BJ (cell line): ENCODE data around the gene PRDM16. TPM values are rescaled to one million over a fixed set of nuclear protein-coding genes. Genes with fewer than 3 reads are reported as not detected.

Source experiments
- CTCF ChIA-PET: fragments of 350-600 bp; formaldehyde crosslinking; extraction: SDS; loops from one replicate; lab custom pipeline; 2021; ENCODE audit warnings: antibody characterized with exemption, inconsistent platforms; lab: Yijun Ruan, JAX
- POLR2A ChIA-PET: fragments of 300-600 bp; sonication (Branson Sonifier 250); formaldehyde crosslinking; extraction: SDS; loops from one replicate; lab custom pipeline; 2021; ENCODE audit warnings: antibody characterized with exemption; lab: Charles Lee
- DNase-seq: peaks from one replicate; pipeline ENCODE4 v3.0.0-alpha.2; 2011; ENCODE audit warnings: low read depth
- H3K27me3 ChIP-seq: 2 replicates; pipeline ENCODE4 v1.6.0; 2011; ENCODE audit warnings: low read length; ENCODE audit not compliant: control insufficient read depth, insufficient read depth
- H3K36me3 ChIP-seq: 2 replicates; pipeline ENCODE4 v1.5.1; 2011; ENCODE audit warnings: low read length; ENCODE audit not compliant: control insufficient read depth, insufficient read depth
- H3K4me3 ChIP-seq: 2 replicates; pipeline ENCODE4 v1.5.1; 2011; ENCODE audit warnings: low read depth, mild to moderate bottlenecking, control low read depth, low read length
- CTCF ChIP-seq: IDR thresholded peaks from 2 replicates; pipeline ENCODE4 v1.5.1; 2011; ENCODE audit warnings: low read depth, mild to moderate bottlenecking, control low read depth, inconsistent platforms, low read length, moderate library complexity; ENCODE audit not compliant: insufficient read depth
- polyA plus RNA-seq: library from polyadenylated mRNA; depleted of rRNA; stranded (reverse); fragments of >200 nt; gene quantifications from 2 replicates; pipeline ENCODE4 v1.2.3, GENCODE V29; 2011

Gene PRDM16
- polyA plus RNA-seq, 1 experiment, result 0.02 TPM

GRCh38 chr1:3186526-3186921 is 117.5 kb downstream of the PRDM16 start:
- H3K4me3 ChIP-seq, result no peak overlapping the region
- ChIA-PET CTCF (no interaction called here), POLR2A (no interaction called here)
- H3K36me3 ChIP-seq, result no peaks in the 10 kb centered on the region
- H3K27me3 ChIP-seq, result no peaks in the 10 kb centered on the region
- no peak for DNase-seq
- no peak for TF ChIP-seq CTCF

- ChIA-PET CTCF (no interaction called here), POLR2A (no interaction called here)
- Histone ChIP-seq H3K4me3 (no peak overlapping the region), H3K36me3 (no peaks in the 10 kb centered on the region), H3K27me3 (no peaks in the 10 kb centered on the region)
- no peak for DNase-seq
- no peak for TF ChIP-seq CTCF
These were observed 118.6 kb downstream of the PRDM16 start for GRCh38 chr1:3187415-3188149.

GRCh38 chr1:3188150-3188971 is 119.4 kb downstream of the PRDM16 start:
- Histone ChIP-seq H3K36me3 (no peaks in the 10 kb centered on the region), H3K4me3 (no peak overlapping the region), H3K27me3 (no peaks in the 10 kb centered on the region)
- DNase-seq, result no peak
- ChIA-PET POLR2A (no interaction called here), CTCF (no interaction called here)
- no peak for TF ChIP-seq CTCF

- H3K4me3 ChIP-seq, result no peak overlapping the region
- H3K27me3 ChIP-seq, result no peaks in the 10 kb centered on the region
- ChIA-PET CTCF (no interaction called here), POLR2A (no interaction called here)
- no peak for DNase-seq
- TF ChIP-seq CTCF, result no peak
- H3K36me3 ChIP-seq, result no peaks in the 10 kb centered on the region
These were observed 121.4 kb downstream of the PRDM16 start for GRCh38 chr1:3190256-3191041.

- H3K4me3 ChIP-seq, result no peak overlapping the region
- no peak for DNase-seq
- H3K27me3 ChIP-seq, result no peaks in the 10 kb centered on the region
- POLR2A ChIA-PET, result no interaction called here
- CTCF ChIA-PET, result no interaction called here
- TF ChIP-seq CTCF, result no peak
- no peaks in the 10 kb centered on the region for H3K36me3 ChIP-seq
These were observed 123.4 kb downstream of the PRDM16 start for GRCh38 chr1:3192361-3192760.
